Smooth muscle cell (in vitro differentiated cells): ENCODE measurements around the gene ADM2. TPM values are rescaled to one million over a fixed set of nuclear protein-coding genes. Genes with fewer than 3 reads are reported as not detected.
A peak's percentile ranks its signal among the peaks of the same experiment; 100 is the strongest.

Experiments
- DNase-seq: peaks from one replicate; lab custom pipeline; 2025; ENCODE audit not compliant: unreplicated experiment; lab: John Stamatoyannopoulos, UW
- H2AFZ ChIP-seq: fragments of 200-600 bp; sonication (generic); 2 replicates; pipeline ENCODE4 v1.6.0; 2016; ENCODE audit warnings: antibody characterized with exemption, low read depth, mild to moderate bottlenecking
- H3F3A ChIP-seq: fragments of 200-600 bp; sonication (generic); 2 replicates; pipeline ENCODE4 v1.6.0; 2017; ENCODE audit warnings: antibody characterized with exemption, low read depth
- H3K27ac ChIP-seq: fragments of 200-600 bp; sonication (generic); 2 replicates; pipeline ENCODE4 v1.5.1; 2016; ENCODE audit warnings: low read depth, mild to moderate bottlenecking
- H3K27me3 ChIP-seq: fragments of 200-600 bp; sonication (generic); 2 replicates; pipeline ENCODE4 v1.6.1; 2016; ENCODE audit warnings: low read depth, mild to moderate bottlenecking
- H3K36me3 ChIP-seq: fragments of 200-600 bp; sonication (generic); 2 replicates; pipeline ENCODE4 v1.5.1; 2016; ENCODE audit warnings: low read depth
- H3K4me1 ChIP-seq: fragments of 200-600 bp; sonication (generic); 2 replicates; pipeline ENCODE4 v1.5.1; 2016; ENCODE audit warnings: low read depth
- H3K4me2 ChIP-seq: fragments of 200-600 bp; sonication (generic); 2 replicates; pipeline ENCODE4 v1.6.0; 2016; ENCODE audit warnings: mild to moderate bottlenecking
- H3K4me3 ChIP-seq: fragments of 200-600 bp; sonication (generic); 2 replicates; pipeline ENCODE4 v1.5.1; 2016; ENCODE audit warnings: mild to moderate bottlenecking
- H3K79me2 ChIP-seq: fragments of 200-600 bp; sonication (generic); 2 replicates; pipeline ENCODE4 v1.6.0; 2016; ENCODE audit warnings: low read depth, mild to moderate bottlenecking
- H3K9ac ChIP-seq: fragments of 200-600 bp; sonication (generic); 2 replicates; pipeline ENCODE4 v1.6.0; 2016; ENCODE audit warnings: low read depth
- H3K9me3 ChIP-seq: fragments of 200-600 bp; sonication (generic); replicated peaks from 2 replicates; pipeline ENCODE4 v1.5.1; 2016; ENCODE audit warnings: low read depth
- H4K20me1 ChIP-seq: fragments of 200-600 bp; sonication (generic); 2 replicates; pipeline ENCODE4 v1.6.0; 2016; ENCODE audit warnings: low read depth
- CTCF ChIP-seq: fragments of 200-600 bp; sonication (generic); IDR thresholded peaks from 2 replicates; pipeline ENCODE4 v1.5.1; 2017; ENCODE audit warnings: borderline replicate concordance, mild to moderate bottlenecking, antibody characterized with exemption; ENCODE audit not compliant: insufficient read depth, poor library complexity, severe bottlenecking
- WGBS: methylation state at CpG from one replicate; pipeline ENCODE4 v1.1.7; 2016; ENCODE audit warnings: low lambda C conversion rate; 5-methylcytosine and 5-hydroxymethylcytosine counted together
- polyA plus RNA-seq: library from polyadenylated mRNA; unstranded; fragments of >200 nt; fragmentation: Nextera tagmentation; extraction: Ambion mirVana; gene quantifications from 2 replicates; pipeline ENCODE4 v1.2.1, GENCODE V29; 2016
- total RNA-seq: library from RNA; depleted of rRNA; stranded (reverse); fragments of >200 nt; gene quantifications from 2 replicates; pipeline ENCODE4 v1.2.3, GENCODE V29; 2014

ADM2 gene
- total and polyA plus RNA-seq, 2 experiments from 2014 or later, result 4.1 to 15.8 TPM

- Histone ChIP-seq H4K20me1 (peaks cover 55% of the 10 kb centered on the region), H3K4me2 (peak overlapping the region; percentile 94), H3K9ac (peak overlapping the region; percentile 89), H3K27ac (peak overlapping the region; percentile 68), H3K4me1 (peaks cover 18% of the 10 kb centered on the region), H3K9me3 (no peaks in the 10 kb centered on the region), H3F3A (no peaks in the 10 kb centered on the region), H3K36me3 (no peaks in the 10 kb centered on the region), H3K79me2 (peaks cover 56% of the 10 kb centered on the region), H3K27me3 (no peaks in the 10 kb centered on the region), H2AFZ (no peak overlapping the region), H3K4me3 (peak overlapping the region; percentile 94)
- WGBS, result 13% methylated on average over 33 of the region's 62 CpGs
- TF ChIP-seq CTCF, result no peak
- DNase-seq, result no peak
These were observed 7.3 kb upstream of the ADM2 start for GRCh38 chr22:50473855-50474671.

DNA sequence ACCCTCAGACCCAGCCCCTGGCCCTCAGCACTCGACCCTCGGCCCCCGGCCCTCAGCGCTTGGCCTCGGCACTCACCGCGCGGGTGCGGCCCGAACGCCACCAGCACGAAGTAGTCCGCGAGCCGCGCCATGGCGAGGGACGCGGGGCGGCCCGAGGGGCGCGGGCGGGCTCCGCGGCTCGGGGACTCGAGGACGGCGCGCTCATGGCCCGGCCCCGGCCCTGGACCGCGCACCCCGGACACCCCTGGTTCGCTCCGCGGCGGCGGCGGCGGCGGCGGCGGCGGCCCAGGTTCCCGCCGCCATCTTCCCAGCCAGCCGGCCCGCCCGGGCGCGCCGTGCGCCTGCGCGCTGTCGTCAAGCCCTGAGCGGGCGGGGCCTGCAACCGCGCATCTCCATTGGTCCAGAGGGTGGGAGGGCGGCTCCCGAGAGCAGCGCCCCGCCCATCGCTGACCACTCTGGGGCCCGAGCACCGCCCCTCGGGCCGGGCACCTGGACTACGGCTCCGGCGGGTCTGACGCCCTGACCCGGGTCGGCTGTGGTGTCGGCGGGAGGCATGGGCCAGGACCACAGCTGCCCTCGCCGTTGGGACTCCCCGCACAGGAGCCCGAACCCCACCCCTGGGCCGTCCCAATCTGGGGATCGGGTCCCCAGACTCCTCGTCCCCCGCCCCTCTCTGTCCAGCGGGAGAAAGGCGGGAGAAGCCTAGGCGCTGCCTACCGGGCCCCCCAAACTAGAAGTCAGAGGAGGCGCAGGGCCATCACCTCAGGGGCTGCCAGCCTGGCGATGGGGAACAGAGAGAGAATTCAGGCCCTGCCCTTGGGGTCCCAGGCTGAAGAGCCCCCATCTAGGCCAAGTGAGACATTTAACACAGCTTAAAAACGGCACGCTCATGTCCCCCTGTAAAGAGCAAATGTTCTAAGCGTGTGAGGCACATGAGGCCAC, 6.4 kb upstream of the ADM2 start, which contains the start of gene SBF1:
Gene SBF1, minus strand, starts transcription at position 326 of the 942 bp plus-strand sequence. Its CDS starts 195 bp downstream, at position 131.
- H3K4me1 ChIP-seq, result peaks cover 15% of the 10 kb centered on the region
- H3K79me2 ChIP-seq, result peaks cover 47% of the 10 kb centered on the region
- TF ChIP-seq CTCF, result no peak
- 13% methylated on average over 24 of the region's 97 CpGs for WGBS
- H4K20me1 ChIP-seq, result peaks cover 46% of the 10 kb centered on the region
- peak within 1 kb of the TSS; percentile 89 for H3K9ac ChIP-seq
- peak within 1 kb of the TSS; percentile 74 for H2AFZ ChIP-seq
- no peaks in the 10 kb centered on the region for H3K9me3 ChIP-seq
- H3F3A ChIP-seq, result no peaks in the 10 kb centered on the region
- DNase-seq, result peak; percentile 67
- peak within 1 kb of the TSS; percentile 94 for H3K4me2 ChIP-seq
- no peaks in the 10 kb centered on the region for H3K27me3 ChIP-seq
- H3K27ac ChIP-seq, result peak within 1 kb of the TSS; percentile 68
- H3K36me3 ChIP-seq, result no peaks in the 10 kb centered on the region
- peak within 1 kb of the TSS; percentile 94 for H3K4me3 ChIP-seq

- Histone ChIP-seq H3K4me2 (peak overlapping the region; percentile 94), H3K27me3 (no peaks in the 10 kb centered on the region), H3K9ac (peak overlapping the region; percentile 64), H3K36me3 (no peaks in the 10 kb centered on the region), H3K4me1 (peaks cover 12% of the 10 kb centered on the region), H3K79me2 (peaks cover 40% of the 10 kb centered on the region), H3F3A (no peaks in the 10 kb centered on the region), H3K9me3 (no peaks in the 10 kb centered on the region), H3K4me3 (peak overlapping the region; percentile 94), H3K27ac (no peak overlapping the region), H2AFZ (no peak overlapping the region), H4K20me1 (peaks cover 39% of the 10 kb centered on the region)
- DNase-seq, result no peak
- no peak for TF ChIP-seq CTCF
- WGBS, result 95% methylated on average over 6 of the region's 6 CpGs
These were observed 5.7 kb upstream of the ADM2 start for GRCh38 chr22:50475652-50476002.
